Non-pigmented ciliary epithelial cell (primary cell): Measurements from ENCODE around the gene SYNE1.
"Not testable (repeated sequence)": the region's sequence is repeated elsewhere in the genome, so short reads cannot be mapped to it uniquely, and the experiment has no call there.

Source experiments
- DNase-seq: peaks from one replicate; pipeline ENCODE4 v3.0.0-alpha.2; 2010; ENCODE audit warnings: low read depth

SYNE1 gene, protein sequence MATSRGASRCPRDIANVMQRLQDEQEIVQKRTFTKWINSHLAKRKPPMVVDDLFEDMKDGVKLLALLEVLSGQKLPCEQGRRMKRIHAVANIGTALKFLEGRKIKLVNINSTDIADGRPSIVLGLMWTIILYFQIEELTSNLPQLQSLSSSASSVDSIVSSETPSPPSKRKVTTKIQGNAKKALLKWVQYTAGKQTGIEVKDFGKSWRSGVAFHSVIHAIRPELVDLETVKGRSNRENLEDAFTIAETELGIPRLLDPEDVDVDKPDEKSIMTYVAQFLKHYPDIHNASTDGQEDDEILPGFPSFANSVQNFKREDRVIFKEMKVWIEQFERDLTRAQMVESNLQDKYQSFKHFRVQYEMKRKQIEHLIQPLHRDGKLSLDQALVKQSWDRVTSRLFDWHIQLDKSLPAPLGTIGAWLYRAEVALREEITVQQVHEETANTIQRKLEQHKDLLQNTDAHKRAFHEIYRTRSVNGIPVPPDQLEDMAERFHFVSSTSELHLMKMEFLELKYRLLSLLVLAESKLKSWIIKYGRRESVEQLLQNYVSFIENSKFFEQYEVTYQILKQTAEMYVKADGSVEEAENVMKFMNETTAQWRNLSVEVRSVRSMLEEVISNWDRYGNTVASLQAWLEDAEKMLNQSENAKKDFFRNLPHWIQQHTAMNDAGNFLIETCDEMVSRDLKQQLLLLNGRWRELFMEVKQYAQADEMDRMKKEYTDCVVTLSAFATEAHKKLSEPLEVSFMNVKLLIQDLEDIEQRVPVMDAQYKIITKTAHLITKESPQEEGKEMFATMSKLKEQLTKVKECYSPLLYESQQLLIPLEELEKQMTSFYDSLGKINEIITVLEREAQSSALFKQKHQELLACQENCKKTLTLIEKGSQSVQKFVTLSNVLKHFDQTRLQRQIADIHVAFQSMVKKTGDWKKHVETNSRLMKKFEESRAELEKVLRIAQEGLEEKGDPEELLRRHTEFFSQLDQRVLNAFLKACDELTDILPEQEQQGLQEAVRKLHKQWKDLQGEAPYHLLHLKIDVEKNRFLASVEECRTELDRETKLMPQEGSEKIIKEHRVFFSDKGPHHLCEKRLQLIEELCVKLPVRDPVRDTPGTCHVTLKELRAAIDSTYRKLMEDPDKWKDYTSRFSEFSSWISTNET (N-terminal part only)

DNA sequence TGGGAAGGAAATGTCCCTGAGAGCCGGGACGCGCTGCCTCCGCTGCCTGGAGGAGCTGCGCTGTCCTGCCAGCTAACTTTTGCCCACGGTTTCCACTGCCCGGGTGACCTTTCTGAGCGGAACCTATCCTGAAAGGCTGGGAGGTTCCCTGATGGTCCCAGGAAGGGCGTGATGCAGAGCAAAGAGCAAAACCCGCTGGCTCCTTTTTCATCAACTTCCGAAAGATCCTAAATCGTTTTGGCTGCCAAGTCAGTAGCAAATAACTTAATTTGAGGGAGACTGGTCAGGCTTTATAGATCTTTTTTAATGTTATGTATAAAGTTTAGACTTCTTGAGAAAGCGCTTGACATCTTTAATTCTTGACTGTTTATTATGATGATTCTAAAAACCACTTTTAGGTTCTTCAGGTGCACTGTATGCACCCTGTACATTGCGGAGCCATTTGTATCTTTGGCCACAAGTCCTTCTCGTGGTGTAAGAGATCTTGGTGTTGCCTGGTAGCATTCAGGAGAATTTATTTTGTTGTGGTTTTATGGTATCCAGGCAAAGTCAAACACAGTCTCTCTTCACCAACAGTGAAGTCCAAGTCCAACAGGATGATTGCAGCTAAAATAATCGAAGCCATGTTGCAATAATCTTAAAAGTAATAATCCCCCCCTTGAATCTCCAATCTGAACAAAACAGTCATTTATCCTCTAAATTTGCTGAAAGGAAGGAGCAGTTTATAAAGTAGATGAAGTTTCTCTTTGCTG, at the start of gene SYNE1:
TSS of gene SYNE1 (minus strand) at position 67 of the 752 bp plus-strand sequence. CDS start 9,031 bp downstream, outside the sequence.
- DNase-seq = no peak

DNA sequence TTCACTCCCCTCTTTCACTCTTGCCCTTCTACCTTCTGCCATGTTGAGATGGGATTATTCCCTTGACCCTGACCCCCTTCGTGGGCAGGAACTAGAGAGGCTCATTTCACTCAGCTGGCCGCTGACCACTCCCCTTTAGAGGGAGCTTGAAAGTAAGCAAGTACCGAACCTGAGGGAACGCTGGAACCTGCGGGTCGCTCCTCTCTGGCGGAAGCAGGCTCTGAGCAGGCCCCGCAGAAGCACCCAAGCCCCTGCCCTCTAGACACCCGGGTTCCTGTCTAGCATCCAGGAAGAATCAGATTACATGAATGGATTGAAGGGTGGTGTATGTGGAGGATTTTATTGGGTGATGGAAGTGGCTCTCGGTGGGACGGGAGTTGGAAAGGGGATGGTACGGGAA, 48.7 kb upstream of the SYNE1 start:
- DNase-seq = no peak

DNA sequence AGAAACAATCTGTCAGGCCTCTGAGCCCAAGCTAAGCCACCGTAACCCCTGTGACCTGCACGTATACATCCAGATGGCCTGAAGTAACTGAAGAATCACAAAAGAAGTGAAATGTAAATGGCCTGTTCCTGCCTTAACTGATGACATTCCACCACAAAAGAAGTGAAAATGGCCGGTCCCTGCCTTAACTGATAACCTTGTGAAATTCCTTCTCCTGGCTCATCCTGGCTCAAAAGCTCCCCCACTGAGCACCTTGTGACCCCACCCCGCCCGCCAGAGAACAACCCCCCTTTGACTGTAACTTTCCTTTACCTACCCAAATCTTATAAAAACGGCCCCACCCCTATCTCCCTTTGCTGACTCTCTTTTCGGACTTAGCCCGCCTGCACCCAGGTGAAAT, 45.8 kb upstream of the SYNE1 start:
- not testable (repeated sequence) for DNase-seq

DNA sequence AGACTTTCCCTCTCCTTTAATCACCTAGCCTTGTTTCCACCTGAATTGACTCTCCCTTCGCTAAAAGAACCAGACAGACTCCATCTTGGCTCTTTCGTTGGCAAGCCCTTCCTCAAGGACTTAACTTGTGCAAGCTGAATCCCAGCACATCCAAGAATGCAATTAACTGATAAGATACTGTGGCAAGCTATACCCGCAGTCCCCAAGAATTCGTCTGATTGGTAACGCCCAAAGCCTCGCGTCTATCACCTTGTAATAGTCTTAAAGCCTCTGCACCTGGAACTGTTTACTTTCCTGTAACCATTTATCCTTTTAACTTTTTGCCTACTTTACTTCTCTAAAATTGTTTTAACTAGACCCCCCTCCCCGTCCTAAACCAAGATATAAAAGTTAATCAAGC, 45.0 kb upstream of the SYNE1 start:
- DNase-seq = no peak

DNA sequence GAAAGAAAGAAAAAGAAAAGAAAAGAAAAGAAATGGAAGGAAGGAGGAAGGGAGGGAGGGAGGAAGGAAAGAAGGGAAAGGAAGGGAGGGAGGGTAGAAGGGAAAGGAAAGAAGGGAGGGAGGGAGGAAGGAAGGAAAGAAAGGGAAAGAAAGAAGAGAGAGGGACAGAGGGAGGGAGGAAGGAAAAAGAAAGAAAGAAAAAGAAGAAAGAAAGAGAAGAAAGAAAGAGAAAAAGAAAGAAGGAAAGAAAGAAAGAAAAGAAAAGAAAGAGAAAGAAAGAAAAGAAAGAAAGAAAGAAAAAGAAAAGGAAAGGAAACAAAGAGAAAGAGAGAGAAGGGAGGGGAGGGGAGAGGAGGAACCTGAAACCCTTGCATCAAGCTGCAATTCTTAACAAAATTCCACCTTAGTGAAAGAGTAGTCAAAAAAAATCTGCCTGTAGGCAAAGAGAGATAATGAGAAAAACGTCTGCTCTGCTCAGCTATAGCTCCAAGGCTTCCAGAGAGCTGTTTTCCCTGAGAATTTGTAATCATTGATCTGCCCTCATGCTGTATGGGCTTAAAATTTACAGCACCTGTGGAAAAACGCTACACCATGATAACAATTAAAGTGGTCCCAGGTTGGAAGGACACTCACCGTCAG, 43.8 kb upstream of the SYNE1 start:
- DNase-seq = no peak

DNA sequence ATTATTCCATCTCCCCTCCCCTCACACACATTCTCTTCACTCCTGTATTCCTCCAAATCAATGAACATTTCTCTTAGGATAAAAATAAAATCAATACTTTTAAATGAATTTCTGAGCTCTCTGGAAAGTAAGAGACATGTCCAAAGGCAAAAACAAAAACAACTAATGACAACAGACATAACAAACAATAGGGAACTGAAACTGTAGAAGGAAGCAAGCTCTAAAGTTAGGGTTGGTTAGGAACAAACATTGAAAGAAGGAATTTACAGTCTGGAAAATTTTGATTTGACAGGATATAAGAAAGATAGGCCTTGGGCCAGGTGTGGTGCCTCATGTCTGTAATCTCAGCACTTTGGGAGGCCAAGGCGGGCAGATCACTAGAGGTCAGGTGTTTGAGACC, 43.0 kb upstream of the SYNE1 start:
- no peak for DNase-seq

DNA sequence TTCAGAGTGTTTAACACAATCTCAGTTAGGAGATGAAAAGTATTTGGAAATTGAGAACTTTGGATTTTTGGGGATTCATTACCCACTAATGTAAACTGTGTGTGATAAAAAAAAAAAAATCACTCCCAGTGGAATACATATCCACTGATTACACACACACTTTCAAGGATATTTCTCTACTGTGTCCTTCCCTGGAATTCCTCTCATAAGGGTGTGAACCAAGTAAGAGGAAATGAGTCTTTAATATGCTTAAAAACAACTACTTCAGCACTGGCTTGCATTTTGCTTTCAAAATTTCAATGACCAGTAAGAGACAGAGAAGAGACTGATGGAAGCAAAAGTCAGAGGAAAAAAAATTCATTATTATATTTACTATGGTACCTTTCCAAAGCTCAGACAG, 36.1 kb upstream of the SYNE1 start:
- DNase-seq = no peak

DNA sequence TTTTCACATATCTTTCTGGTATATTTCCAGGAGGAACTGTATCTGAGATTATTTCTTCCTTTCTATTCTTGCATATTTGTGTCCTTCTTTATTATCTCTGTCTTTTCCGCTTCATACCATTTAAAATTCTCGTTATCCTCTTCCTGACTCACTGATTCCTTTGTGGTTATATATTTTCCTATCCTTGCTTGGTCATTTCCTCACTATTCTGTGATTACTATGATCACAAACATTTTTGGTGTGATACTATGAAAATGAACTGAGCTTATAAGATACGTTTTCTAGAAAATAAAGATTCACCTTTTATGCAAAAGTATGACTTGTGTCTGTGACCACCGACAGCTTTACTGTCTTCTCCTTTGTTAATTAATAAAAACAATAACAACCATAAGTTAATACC, 34.0 kb upstream of the SYNE1 start:
- no peak for DNase-seq

DNA sequence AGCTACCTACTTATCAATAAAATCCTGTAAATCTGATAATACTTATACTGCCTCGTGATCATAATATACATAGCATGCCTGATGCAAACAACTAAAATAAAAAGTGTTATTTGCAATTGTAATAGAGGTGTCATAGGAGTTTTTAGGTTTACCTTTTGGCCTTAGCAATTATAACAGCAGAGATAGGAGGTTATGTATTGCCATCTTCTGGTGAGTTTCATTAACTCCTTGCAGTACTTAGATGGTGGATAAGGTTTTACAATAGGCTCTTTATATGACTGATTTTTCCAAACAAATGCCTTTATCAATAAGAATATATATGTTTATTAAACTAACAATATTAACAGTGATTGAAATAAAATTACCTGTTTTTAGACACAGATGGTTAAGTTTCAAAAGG, 32.7 kb upstream of the SYNE1 start:
- no peak for DNase-seq

DNA sequence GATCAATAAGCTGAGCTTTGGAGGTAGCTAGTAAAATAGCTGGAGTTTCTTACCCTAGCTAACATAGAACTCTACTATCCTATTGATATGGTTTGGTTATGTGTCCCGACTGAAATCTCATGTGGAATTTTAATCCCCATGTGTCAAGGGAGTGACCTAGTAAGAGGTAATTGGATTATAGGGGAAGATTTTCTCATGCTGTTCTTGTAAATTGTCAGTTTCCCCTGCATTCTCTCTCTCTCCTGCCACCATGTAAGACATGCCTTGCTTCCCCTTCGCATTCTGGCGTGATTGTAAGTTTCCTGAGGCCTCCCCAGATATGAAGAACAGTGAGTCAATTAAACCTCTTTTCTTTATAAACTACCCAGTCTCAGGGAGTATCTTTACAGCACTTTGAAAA, 24.6 kb upstream of the SYNE1 start:
- no peak for DNase-seq

DNA sequence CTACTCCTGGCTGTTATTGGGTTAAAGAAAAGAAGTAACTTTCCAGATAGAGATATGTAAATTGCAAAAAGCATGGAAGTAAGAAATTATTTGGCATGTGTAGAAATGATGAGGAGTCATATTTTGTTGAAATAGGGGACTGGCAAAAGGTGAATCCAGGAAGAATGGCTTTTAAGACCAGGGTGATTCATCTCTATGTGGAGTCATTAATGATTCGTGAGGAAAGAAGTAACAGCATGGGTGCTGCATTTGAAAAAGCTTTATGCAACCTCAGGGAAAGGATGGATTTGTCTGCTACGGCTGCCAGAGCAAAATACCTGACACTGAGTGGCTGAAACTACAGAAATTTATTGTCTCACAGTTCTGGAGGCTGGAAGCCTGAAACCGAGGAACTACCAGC, 14.8 kb upstream of the SYNE1 start:
- no peak for DNase-seq

DNA sequence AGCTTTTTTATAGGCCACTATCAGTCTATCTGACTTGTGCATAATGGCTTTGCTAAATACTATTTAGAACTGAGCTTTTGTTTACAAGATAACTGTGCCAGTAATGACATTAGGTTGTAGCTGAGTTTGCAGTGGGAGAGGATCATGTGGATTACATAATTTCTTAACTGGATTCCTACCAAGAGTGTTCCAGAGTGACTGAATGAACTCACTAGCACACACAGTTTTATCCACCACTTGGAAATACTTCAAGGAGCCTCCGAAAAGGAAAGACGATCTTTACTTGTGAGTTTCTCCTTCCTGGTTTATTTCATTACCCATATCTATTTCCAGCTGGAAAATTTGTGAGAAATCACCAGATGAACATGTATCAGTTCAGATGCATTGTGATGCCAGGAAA, 10.9 kb upstream of the SYNE1 start:
- DNase-seq = no peak

DNA sequence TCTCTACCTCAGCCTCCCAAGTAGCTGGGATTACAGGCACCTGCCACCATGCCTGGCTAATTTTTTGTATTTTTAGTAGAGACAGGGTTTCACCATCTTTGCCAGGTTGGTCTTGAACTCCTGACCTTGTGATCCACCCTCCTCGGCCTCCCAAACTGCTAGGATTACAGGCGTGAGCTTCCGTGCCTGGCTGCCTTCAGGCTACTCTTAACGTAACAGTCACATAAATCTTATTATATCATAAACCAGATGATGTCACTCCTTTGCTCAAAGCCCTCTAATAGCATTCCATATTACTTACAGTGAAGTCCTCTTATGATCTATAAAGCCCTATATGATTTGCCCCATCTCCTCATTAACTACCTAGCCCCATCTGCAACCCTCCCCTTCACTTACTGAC, 9.6 kb upstream of the SYNE1 start:
- DNase-seq = not testable (repeated sequence)

DNA sequence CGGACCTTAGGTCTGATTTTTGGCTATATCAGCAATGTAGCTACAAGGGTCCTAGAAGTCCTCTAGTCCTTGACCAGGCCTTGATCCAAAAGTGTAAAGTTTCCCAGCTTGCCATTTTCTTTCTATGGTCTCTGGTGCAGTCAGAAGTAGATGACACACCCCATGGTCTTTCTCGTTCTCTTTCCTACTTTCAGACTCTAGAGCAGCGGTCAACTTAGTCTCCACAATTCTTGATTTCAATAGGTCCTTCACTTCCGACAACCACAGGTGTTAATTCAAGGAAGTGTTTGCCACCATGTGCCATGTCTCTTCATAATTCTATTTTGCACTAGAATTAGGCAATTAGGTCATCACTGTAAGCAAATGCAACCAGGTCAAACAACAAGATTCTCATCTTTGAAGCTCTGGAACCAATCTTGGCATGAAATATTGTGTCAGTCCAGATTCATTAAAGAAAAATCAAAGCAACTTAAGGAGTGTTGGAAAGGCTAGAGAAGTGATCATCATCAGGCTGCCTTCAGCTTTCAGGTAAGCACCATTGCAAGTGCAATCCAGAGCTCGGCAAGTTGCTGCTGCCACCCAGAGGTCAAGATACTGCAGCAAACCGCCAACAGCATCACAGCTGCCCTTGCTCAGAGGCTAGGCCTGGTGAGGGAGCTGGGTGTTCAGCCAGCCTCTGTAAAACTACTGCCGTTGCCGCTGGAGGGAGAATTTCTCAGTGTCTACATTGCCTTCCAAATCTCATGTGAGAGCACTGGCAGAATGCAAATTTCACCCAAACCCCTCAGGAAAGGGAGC, 5.6 kb upstream of the SYNE1 start:
- no peak for DNase-seq

DNA sequence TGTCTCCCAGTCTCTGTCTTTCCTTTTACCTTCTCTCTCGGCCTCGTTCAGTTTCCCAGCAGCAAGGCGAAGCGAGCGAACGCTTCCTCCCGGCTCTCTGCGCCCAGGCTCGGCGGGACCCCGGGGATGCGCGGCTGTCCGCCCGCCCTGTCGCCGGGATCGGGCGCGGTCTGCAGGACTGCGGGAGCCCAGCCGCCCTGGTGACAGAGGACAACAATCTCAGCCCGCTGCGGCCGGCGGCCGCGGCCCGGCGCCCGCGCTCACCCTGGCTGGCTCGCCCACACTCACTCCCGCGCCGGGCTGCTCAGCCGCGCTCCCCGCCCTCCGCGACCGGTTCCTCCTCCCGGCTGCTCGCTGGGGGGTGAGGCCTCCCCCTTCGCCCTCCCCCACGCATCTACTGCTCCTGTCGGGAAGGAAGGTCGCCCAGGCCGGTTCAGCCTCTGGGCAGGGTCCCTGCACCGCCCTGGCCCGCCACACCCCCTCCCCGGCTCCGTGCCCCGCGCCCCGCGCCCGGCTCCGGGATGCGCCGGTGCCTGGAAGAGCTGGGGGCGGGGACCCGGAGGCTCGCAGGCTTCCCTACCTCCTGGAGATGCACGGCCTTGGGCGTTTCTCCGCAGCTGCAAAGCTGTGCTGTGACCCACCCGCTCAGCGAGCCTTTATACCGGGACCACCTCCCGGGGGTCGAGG, 410 bp downstream of the SYNE1 start:
- no peak for DNase-seq

DNA sequence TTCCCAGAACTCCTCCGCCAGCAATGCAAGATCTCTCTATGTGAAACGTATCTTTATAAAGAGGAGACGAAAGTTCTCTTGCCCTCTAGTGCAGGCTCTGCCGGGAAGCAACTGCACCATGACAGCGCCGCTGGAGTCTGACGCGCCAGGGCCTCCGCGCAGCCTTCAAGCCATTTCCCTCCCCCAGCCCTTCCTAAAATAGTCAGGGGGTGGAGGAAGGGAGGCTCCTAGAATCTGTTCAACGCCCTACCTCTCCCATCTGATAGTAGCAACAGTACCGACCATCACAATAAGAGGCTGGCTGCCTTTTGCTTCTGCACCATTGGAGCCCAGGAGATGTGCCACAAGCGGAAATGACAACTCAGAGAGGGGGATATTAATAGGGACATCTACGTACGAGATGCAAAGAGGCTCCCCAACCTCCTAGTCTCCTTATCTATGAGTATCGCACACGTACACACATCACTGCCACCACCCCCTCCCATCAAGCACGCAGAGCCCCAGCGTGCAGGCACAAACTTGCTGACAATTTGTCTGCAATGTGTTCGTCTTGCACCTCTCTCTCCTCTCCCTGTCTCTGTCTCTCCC, 1.0 kb downstream of the SYNE1 start:
- DNase-seq = no peak

DNA sequence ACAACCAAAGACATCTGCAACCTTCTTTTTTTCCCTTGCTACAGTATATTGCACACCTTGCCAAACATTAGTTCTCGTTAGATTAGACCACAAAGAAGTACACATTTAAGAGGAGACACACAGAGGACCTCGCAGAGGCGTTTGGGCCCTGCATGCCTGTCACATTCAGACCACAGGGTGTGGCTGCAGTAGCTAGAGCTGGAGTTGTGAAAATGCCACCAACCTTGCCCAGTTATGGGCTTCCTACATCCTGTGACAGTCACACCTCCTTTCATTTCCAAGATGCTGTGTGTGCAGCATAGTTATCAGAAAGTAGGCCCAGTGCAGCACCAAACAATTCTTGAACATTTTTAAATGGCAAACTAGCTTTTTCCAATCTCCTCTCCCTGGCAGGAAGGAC, 2.4 kb downstream of the SYNE1 start:
- no peak for DNase-seq

DNA sequence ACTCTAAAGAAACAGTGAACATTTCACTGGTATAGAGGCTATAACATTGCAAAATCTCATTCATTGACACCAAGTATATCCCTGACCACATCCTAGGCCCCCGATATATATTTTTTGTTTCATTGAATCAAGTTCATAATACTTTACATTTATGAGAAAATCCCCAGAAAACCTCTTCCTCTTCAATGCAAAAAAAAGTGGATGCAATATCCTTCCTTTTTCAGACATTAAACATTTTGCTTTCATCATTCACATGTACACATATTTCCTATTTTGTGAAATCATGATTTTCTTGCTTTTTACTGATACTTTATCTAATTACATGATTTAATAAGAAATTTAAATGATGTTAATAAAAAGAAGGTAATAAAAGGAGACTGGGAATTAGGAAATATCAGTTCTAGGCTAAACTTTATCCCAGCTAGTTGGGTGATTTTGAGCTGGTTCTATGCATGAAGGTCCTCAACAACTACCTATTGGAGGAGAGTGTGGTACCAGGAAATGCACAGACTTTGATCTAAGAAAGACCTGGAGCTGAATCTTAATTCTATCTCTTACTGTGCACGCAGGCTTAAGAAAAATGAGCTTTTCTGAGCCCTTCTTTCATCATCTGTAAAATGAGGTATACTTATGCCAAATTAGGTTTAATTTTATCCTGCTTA, 4.9 kb downstream of the SYNE1 start:
- DNase-seq = no peak

DNA sequence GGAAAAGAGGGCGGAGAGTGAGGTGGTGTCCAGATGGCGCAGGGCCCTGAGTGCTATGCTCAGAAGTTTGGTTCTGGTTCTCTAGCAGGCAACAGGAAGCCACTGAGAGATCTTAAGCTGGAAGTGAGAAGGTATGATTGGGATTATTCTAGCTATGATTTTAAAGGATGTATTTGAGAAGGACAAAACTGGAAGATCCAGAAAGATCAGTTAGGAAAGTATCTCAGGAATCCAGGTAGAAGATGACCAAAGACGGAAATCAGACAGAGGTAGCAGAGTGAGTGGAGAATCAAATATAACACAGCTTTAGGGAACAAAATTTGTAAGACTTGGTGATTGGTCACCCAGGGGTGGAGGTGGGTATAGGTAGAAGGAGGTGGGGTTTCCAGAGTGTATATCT, 5.8 kb downstream of the SYNE1 start:
- no peak for DNase-seq
